Upper lobe of left lung (tissue), 4 donors: ENCODE results near the gene ASCL2.
A peak's percentile ranks its signal among the peaks of the same experiment; 100 is the strongest.

ENCODE experiments used
- CTCF ChIP-seq, 6 experiments: fragments of 450-650 bp in 4 of 6; fragments of 200-600 bp in 2 of 6; sonication (generic) in 2 of 6; IDR thresholded peaks; one replicate each; pipeline ENCODE4 v1.5.1; 2016 to 2019; ENCODE audit warnings: antibody characterized with exemption in 6 of 6
- EP300 ChIP-seq, 4 donors: sonication (generic); formaldehyde crosslinking; IDR thresholded peaks; one replicate each; pipeline ENCODE4 v1.5.1; 2017; ENCODE audit warnings: antibody characterized with exemption in 4 of 4, control low read depth in 2 of 4
- POLR2A ChIP-seq, 4 donors: fragments of 450-650 bp; IDR thresholded peaks; one replicate each; pipeline ENCODE4 v1.5.1; 2016 to 2017; ENCODE audit warnings: antibody characterized with exemption in 4 of 4, mild to moderate bottlenecking in 2 of 4
- POLR2AphosphoS5 ChIP-seq, 2 donors: sonication (generic); formaldehyde crosslinking; IDR thresholded peaks; one replicate each; pipeline ENCODE4 v1.5.1; 2017; ENCODE audit warnings: antibody characterized with exemption in 2 of 2

- TF ChIP-seq POLR2A (IDR thresholded peaks at IDR 0.05) (no peak), CTCF (IDR thresholded peaks at IDR 0.05) (no peak), POLR2AphosphoS5 (IDR thresholded peaks at IDR 0.05) (peak in 1 of 2 donors; percentile 21), EP300 (IDR thresholded peaks at IDR 0.05) (no peak)
Observed at GRCh38 chr11:2312232-2313042, 42.0 kb upstream of the ASCL2 start.
